Nephron progenitor cell (in vitro differentiated cells): Measurements from ENCODE around the gene NR6A1.

ENCODE experiments used
- DNase-seq: peaks from one replicate; pipeline ENCODE4 v3.0.0; 2021
- H3K27ac Mint-ChIP-seq: 2 replicates; pipeline ENCODE4 v1.8.0; 2021; ENCODE audit warnings: mild to moderate bottlenecking, moderate library complexity, mixed read lengths
- H3K27me3 Mint-ChIP-seq: 2 replicates; pipeline ENCODE4 v1.8.0; 2021; ENCODE audit warnings: mild to moderate bottlenecking, low read depth, mixed read lengths; ENCODE audit not compliant: poor library complexity
- H3K36me3 Mint-ChIP-seq: 2 replicates; pipeline ENCODE4 v1.8.0; 2021; ENCODE audit warnings: low read depth, mixed read lengths
- H3K4me1 Mint-ChIP-seq: 2 replicates; pipeline ENCODE4 v1.8.0; 2021; ENCODE audit warnings: mixed read lengths
- H3K4me3 Mint-ChIP-seq: 2 replicates; pipeline ENCODE4 v1.8.0; 2021; ENCODE audit warnings: mild to moderate bottlenecking, moderate library complexity, mixed read lengths
- H3K9me3 Mint-ChIP-seq: 2 replicates; pipeline ENCODE4 v1.8.0; 2021; ENCODE audit warnings: mild to moderate bottlenecking, moderate library complexity, mixed read lengths
- TF ChIP-seq, protein P1 (sequence below): fragments of 200-600 bp; sonication (generic); IDR thresholded peaks from 2 replicates; pipeline ENCODE4 v1.5.0; 2021; ENCODE audit warnings: antibody characterized with exemption

NR6A1 gene

DNA sequence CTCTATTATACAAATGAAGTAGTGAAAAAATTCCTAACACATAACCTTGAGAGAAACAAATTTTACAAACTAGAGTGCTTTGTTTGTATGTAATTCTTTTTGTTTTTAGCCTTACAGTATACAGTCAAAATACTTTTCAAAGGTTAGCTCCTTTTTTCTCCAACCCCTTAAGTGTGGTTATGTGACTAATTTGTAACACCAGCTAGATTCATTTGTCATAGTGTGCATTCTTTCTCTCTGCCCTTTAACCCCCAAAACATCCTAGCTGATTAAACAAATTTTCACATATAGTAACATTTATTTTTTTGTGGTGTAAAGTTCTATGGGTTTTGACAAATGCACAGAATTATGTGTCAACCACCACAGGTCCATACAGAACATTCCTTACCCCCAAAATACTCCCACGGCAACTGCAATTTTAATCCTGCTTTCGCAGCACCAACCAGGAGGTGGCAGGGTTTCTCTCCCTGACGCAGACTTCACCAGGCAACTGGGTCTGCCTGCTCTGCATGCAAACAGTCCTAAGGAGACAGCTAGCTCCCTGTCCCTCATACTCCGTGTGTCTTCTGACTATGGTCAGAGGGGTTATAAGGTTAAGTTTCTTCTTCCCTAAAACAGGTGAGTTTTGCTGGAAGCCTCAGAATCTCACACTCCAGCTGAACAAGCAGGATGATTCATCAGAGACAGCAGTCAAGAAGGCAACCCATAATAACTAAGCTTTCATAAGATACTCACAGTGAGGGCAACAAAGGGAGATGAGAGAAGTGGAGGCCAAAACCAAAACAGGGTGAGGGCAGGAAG is 219.4 kb downstream of the NR6A1 start:
- Mint-ChIP-seq H3K4me1 (peaks cover 20% of the 10 kb centered on the region), H3K27me3 (no peaks in the 10 kb centered on the region), H3K36me3 (peaks cover 12% of the 10 kb centered on the region), H3K27ac (no peak overlapping the region), H3K9me3 (no peaks in the 10 kb centered on the region), H3K4me3 (no peak overlapping the region)
- DNase-seq, result peak; percentile 59
- TF ChIP-seq, protein P1, sequence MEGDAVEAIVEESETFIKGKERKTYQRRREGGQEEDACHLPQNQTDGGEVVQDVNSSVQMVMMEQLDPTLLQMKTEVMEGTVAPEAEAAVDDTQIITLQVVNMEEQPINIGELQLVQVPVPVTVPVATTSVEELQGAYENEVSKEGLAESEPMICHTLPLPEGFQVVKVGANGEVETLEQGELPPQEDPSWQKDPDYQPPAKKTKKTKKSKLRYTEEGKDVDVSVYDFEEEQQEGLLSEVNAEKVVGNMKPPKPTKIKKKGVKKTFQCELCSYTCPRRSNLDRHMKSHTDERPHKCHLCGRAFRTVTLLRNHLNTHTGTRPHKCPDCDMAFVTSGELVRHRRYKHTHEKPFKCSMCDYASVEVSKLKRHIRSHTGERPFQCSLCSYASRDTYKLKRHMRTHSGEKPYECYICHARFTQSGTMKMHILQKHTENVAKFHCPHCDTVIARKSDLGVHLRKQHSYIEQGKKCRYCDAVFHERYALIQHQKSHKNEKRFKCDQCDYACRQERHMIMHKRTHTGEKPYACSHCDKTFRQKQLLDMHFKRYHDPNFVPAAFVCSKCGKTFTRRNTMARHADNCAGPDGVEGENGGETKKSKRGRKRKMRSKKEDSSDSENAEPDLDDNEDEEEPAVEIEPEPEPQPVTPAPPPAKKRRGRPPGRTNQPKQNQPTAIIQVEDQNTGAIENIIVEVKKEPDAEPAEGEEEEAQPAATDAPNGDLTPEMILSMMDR, result peak; percentile 61

DNA sequence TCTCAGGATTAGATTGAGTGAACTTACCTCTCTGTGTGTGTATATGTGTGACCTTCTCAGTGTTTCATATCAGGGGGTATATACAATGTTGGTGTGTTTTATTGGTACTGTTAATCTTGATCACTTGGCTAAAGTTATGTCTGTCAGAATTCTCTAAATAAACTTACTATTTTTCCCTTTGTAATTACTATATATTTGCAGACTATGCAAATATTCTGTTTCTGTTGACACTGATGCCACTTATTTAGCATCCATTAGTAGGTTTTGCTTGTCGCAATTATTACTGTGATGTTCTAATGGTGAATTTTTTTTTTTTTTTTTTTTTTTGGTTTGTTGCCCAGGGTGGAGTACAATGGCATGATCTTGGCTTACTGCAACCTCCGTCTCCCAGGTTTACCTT is 221.0 kb downstream of the NR6A1 start:
- H3K4me3 Mint-ChIP-seq, result no peak overlapping the region
- H3K9me3 Mint-ChIP-seq, result no peaks in the 10 kb centered on the region
- H3K36me3 Mint-ChIP-seq, result peaks cover 12% of the 10 kb centered on the region
- no peak overlapping the region for H3K27ac Mint-ChIP-seq
- TF ChIP-seq, protein P1, result no peak
- no peaks in the 10 kb centered on the region for H3K27me3 Mint-ChIP-seq
- H3K4me1 Mint-ChIP-seq, result peaks cover 11% of the 10 kb centered on the region
- DNase-seq, result no peak

DNA sequence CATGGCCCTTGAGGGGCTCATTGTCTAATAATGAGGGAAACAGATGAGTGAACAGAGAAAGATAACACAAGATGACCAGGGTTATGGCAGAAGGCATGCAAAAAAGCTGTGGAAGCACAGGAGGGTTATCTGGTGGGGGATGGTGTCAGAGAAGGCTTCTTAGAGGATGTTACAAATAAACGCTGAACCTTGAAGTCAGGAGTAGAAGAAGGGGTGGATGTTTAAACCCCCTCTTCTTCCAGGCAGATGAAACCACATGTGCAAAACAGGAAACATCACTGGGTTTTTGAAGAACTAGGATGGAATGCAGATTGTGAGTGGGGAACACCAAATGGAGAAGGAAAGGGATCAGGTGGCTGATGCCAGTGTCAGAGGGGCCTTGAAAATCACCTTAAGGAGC is 222.1 kb downstream of the NR6A1 start:
- TF ChIP-seq, protein P1, result no peak
- Mint-ChIP-seq H3K4me1 (peaks cover 7% of the 10 kb centered on the region), H3K9me3 (no peaks in the 10 kb centered on the region), H3K4me3 (no peak overlapping the region), H3K27ac (peak overlapping the region; percentile 30), H3K36me3 (peaks cover 12% of the 10 kb centered on the region), H3K27me3 (no peaks in the 10 kb centered on the region)
- no peak for DNase-seq

DNA sequence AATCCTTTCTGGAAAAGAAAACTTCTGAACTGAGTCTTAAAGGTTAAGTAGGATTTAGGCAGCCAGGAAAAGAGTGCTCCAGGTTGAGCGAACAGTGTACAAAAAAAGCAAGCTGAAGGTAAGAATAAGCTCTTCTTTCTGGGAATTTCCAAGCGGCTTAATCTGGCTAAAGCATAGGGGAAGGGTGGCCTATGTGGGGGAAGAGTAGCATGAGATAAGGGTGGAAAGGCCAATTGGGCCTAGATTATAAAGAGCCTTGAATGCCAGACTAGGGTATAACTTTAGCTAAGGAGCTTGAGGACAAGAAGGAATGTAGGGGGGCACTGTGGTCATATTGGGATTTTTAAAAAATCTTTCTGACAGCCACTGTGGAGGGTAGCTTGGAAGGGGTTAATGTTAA is 226.6 kb downstream of the NR6A1 start:
- no peak for DNase-seq
- no peaks in the 10 kb centered on the region for H3K9me3 Mint-ChIP-seq
- H3K36me3 Mint-ChIP-seq, result peaks cover 48% of the 10 kb centered on the region
- H3K4me1 Mint-ChIP-seq, result peaks cover 7% of the 10 kb centered on the region
- TF ChIP-seq, protein P1, result no peak
- no peaks in the 10 kb centered on the region for H3K27me3 Mint-ChIP-seq
- H3K27ac Mint-ChIP-seq, result no peak overlapping the region
- no peak overlapping the region for H3K4me3 Mint-ChIP-seq

DNA sequence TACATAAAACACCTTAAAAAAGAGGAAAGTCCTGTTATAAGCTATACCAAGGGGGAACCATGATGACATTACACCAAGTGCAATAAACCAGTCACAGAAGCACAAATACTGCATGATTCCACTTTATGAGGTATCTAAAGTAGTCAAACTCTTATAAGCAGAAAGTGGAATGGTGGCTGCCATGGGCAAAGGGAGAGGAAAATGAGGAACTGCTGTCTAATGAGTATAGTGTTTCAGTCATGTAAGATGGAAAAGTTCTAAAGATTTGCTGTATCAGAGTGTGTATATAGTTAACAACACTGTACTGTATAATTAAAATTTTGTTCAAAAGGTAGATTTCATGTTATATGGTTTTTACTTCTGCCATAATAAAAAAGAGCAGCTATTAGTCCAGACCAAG is 229.3 kb downstream of the NR6A1 start:
- Mint-ChIP-seq H3K27me3 (no peaks in the 10 kb centered on the region), H3K36me3 (peaks cover 45% of the 10 kb centered on the region), H3K4me3 (no peak overlapping the region), H3K4me1 (no peaks in the 10 kb centered on the region), H3K27ac (no peak overlapping the region), H3K9me3 (no peaks in the 10 kb centered on the region)
- TF ChIP-seq, protein P1, result no peak
- no peak for DNase-seq

DNA sequence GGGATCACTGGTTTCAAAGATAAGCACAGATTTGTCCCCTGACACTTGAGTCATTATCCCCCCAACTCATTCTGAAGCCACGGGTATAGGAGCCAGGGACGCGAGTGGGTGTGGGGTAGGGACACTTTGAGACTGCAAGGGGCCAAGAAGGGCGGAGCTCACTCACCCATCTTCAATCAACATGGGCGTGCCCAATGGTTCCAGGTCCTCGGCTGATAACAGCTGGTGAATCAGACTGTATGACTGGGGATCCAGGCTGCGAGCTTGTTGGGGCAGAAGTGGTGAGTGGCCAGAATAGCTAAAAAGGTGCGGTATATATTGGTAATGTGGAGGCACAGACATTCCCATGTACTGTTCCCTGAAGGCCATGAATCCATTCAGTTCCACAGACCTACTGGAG is 233.2 kb downstream of the NR6A1 start:
- TF ChIP-seq, protein P1, result no peak
- Mint-ChIP-seq H3K27ac (no peak overlapping the region), H3K4me1 (no peaks in the 10 kb centered on the region), H3K9me3 (no peaks in the 10 kb centered on the region), H3K4me3 (no peak overlapping the region), H3K36me3 (peaks cover 53% of the 10 kb centered on the region), H3K27me3 (peaks cover 2% of the 10 kb centered on the region)
- no peak for DNase-seq
